ENCODE data around the gene MS4A12. TPM values are rescaled to one million over a fixed set of nuclear protein-coding genes. Genes with fewer than 3 reads are reported as not detected.
"Not testable (repeated sequence)": the region's sequence is repeated elsewhere in the genome, so short reads cannot be mapped to it uniquely, and the experiment has no call there.

MS4A12 gene, protein sequence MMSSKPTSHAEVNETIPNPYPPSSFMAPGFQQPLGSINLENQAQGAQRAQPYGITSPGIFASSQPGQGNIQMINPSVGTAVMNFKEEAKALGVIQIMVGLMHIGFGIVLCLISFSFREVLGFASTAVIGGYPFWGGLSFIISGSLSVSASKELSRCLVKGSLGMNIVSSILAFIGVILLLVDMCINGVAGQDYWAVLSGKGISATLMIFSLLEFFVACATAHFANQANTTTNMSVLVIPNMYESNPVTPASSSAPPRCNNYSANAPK
- not detected in 2 replicates for total RNA-seq

DNA sequence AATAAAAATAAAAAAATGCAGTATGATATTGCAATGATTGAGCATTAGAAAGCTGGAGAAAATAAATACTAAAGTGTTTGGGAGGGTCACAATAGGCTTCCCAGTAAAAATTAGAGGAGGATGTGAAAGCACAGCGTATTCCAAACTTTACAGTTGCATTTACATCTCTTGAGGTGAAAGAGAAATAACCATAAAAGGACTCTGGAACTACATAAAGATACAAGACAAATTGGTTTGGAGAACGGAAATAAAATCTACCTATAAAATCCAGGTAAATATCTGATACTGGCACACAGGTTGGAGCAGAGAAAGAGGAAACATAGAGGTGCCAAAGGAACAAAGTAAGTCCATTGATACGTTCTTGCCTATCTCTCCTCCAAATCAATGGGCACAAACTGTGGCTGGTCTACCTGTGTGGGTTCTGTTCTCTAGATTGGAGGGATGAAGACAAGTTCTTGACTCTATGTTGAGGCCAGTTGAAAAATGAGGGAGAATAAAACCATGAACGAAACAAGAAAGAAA is at the start of gene MS4A12:
Gene MS4A12 (plus strand): TSS at position 291 of the 522 bp plus-strand sequence. CDS start 4,541 bp downstream, outside the sequence.
- no peak for DNase-seq (ENCODE audit: low read depth in 2 of 2)

DNA sequence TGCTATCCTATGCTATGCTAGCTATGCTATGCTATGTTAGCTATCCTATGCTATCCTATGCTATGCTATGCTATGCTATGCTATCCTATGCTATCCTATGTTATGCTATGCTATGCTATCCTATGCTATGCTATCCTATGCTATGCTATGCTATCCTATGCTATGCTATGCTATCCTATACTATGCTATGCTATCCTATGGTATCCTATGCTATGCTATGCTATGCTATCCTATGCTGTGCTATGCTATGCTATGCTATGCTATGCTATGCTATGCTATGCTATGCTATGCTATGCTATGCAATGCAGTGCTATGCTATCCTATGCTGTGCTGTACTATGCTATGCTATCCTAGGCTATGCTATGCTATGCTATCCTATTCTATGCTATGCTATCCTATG is 45.5 kb upstream of the MS4A12 start:
- no peak for DNase-seq (ENCODE audit: low read depth in 2 of 2)

DNA sequence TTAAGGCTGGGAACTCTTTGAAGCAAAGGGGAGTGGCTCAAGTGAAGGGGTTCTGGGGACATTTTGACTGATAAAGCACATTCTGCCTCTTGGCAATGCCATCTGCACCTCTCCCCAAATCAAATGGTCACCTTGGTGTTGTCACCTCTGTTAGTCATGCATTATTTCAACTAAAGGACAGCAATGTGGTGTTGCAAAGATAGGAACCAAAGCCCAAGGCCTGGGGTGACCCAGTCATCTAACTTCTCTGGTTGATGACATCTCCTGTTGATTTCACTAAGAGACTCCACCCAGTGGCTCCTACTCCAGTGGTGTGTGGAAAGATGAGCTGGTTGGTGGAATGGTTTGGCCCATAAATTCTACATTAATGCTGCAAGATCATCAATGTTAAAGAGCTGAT is 44.7 kb upstream of the MS4A12 start:
- DNase-seq (ENCODE audit: low read depth in 2 of 2): no peak

DNA sequence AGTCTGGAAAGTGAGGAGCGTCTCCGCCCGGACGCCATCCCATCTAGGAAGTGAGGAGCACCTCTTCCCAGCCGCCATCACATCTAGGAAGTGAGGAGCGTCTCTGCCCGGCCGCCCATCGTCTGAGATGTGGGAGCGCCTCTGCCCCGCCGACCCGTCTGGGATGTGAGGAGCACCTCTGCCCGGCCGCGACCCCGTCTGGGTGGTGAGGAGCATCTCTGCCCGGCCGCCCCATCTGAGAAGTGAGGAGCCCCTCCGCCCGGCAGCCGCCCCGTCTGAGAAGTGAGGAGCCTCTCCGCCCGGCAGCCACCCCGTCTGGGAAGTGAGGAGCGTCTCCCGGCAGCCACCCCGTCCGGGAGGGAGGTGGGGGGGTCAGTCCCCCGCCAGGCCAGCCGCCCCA is 41.4 kb upstream of the MS4A12 start:
- not testable (repeated sequence) for DNase-seq (ENCODE audit: low read depth in 2 of 2)

DNA sequence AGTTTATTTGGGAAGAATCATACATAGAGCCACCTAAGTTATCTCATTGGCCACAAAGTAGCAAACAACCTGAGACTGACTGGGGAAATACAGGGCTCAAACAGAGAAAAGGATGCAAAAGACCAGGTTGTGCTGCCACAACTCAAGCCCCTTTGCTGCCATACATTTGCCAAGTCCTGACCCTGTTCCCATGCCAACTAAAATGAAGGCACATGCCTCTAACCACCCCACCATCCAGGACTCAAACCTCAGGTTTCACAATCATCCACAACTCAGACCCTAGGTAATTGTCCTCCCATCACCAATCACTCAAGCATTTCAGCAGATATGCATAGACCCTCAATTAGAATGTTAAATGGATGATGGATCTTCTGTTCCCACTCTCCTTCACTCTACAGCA is 38.4 kb upstream of the MS4A12 start:
- DNase-seq (ENCODE audit: low read depth in 2 of 2): no peak

DNA sequence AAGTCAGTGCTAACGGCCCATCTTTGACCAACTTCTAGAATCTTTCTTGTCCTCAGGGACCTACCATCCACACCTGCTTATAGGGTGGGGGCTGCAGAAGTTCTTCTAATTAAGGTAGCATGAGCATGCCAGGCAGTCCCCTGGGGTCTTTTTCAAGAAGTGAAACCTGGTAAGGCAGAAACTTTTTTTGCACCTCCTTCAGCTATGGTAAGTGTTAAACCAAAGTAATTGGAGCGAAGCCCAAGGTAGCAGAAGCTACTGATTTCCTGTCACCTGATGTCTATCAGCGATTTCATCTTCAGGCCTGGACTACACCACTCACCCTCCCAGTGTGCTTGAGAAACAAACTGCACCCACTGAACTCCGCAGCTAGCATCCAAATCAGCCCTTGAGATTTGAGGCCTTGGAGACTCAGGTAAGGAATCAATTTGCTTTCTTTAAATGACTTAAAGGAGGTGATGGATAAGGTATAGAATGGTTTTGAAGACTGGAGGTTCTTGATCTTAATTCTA is 37.0 kb upstream of the MS4A12 start, which contains the start of gene MS4A1:
Gene MS4A1 (plus strand): TSS at position 317 of the 512 bp plus-strand sequence. CDS start 6,528 bp downstream, outside the sequence.
- no peak for DNase-seq (ENCODE audit: low read depth in 2 of 2)

DNA sequence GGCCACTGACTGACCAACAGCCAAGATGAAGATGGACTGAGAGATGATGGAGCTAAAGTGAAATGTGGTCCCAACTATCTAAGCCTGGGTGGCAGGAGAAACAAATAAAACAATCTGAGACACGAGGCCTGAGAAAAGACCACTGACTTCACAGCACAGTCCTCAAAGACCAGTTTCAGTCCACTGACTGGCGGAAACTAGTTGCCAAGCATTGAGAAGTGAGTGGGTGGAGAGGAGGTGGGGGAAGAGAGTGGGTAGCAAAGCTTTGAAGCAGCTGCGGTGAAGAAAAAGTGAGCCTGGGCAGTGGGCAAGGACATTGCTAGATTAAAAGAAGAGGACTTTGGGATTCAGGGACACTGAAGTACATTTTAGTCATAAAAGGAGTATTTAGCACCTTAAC is 35.0 kb upstream of the MS4A12 start:
- DNase-seq (ENCODE audit: low read depth in 2 of 2): no peak

DNA sequence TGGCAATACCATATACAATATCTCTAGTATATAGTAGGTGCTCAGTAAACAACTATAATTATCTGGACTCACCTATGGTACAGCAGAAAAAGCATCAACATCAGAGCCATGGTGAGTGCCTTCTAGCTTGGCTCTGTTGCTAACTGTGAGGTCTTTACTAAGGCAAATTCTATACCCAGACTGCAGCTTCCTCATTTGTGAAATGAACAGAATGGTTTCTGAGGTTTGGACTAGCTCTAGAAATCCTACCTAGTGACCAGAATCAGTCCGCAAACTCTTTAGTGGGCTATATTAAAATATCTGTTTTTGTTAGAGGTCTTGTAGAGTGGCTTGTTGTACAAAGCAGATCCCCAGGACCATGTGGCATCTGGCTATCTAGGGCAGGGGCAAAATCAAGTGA is 33.2 kb upstream of the MS4A12 start:
- DNase-seq (ENCODE audit: low read depth in 2 of 2): no peak

DNA sequence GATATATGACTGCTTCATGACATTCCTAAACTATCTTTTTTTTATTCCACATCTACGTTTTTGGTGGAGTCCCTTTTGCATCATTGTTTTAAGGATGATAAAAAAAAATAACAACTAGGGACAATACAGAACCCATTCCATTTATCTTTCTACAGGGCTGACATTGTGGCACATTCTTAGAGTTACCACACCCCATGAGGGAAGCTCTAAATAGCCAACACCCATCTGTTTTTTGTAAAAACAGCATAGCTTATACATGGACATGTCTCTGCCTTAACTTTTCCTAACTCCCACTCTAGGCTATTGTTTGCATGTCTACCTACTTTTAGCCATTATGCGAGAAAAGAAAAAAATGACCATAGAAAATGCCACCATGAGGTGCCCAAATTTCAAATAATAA is 23.7 kb upstream of the MS4A12 start:
- no peak for DNase-seq (ENCODE audit: low read depth in 2 of 2)

DNA sequence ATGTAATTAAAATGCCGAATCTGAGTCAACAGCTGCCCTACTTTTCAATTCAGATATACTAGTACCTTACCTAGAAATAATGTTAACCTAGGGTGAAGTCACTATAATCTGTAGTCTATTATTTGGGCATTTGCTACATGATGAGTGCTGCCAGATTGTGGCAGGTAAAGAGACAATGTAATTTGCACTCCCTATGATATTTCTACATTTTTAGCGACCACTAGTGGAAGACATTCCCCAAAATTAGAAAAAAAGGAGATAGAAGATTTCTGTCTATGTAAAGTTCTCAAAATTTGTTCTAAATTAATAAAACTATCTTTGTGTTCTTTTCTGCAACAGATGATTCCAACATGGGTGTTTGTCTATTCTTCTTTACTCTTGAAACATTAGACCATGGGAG is 22.9 kb upstream of the MS4A12 start:
- no peak for DNase-seq (ENCODE audit: low read depth in 2 of 2)

DNA sequence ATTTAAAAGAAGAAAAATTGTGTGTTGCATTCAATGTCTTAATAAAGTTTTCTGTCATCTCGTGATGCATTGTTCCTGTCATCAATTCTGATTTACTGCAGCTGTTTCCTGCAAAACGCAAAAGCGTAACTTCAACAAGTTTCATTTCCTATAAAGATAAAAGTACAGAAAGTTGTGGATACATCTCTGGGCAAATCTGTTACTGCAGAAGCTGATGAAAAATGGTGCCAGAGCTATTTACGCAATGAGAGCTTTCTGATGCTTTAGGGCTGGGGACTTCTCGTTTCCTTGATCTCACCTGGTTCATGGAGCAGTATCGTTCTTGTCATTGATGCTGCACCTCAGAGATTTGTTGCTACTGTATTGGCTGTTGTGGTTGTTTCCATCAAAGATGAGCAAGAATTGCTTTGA is 15.5 kb upstream of the MS4A12 start:
- no peak for DNase-seq (ENCODE audit: low read depth in 2 of 2)

DNA sequence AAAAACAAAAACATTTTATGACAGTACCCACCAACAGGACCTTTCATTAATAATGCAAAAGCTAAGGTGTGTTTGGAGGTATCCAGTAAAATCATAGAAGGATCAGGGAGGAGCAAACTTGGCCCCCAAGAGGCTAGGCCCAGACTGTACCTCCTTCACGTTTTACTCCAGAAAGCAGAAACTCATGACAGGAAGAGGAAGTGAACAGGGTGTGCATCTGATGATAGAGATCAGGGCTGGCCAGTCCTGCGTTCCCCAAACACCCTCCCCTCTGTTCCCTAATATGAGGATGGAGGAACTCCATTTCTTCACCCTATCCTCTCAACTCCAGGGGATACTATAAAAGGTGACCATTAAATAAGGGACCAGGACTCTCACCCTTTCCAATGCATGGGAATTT is 10.2 kb upstream of the MS4A12 start:
- DNase-seq (ENCODE audit: low read depth in 2 of 2): no peak

DNA sequence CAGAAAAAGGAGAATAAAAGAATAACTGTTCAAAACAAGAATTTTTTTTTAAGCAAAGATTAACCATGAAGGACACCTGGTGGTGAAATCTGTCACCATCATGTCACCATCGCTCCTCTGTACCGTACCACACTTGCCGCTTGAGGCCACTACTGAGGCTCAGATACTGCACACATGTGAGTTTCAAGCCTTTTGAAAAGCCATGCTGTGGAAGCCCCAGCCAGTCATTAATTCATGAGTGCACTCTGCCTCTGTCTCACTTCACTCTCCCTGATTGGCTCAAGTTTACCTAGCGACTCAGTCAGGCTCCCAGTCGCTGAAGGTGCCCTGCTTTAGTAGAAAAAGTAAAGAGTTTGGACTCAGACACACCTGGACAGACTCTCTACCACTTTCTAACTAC is 6.6 kb upstream of the MS4A12 start:
- peak; percentile 1 to 33 for DNase-seq (ENCODE audit: low read depth in 2 of 2)

DNA sequence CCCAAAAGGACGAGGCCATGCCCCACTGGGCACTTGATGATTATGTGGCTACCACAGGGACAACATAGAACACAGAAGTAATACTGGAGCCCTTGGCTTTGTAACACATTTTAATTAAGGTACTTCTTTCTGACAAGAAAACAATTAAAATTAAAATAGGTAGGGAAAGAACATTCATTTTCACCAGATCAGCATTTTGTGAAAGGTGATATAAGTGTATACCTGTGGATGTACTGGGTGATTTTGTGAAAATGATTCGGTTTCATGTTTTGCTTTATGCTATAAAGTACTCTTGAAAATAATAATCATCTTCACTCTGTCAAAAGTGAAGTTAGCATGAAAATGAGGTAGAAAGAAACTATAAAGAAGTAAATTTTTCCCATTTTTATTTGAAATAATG is 876 bp downstream of the MS4A12 start:
- DNase-seq (ENCODE audit: low read depth in 2 of 2): no peak

DNA sequence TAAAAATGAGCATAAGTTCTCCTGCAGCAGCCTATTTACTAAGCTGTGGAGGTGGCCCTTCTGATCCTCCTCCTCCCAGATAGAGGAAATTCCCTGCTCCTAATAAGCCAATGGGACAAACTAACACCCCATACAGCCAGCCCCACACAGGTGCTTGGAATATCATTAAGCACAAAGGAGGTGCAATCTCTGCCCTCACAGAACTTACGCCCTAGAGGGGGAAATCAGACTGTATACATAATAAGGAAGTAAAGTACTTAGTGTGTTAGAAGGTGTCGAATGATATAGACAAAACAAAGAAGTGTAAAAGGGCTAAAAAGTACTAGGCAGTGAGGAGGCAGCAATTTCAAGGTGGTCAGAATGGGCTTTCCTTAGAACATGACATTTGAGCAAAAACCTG is 5.8 kb downstream of the MS4A12 start:
- no peak for DNase-seq (ENCODE audit: low read depth in 2 of 2)

DNA sequence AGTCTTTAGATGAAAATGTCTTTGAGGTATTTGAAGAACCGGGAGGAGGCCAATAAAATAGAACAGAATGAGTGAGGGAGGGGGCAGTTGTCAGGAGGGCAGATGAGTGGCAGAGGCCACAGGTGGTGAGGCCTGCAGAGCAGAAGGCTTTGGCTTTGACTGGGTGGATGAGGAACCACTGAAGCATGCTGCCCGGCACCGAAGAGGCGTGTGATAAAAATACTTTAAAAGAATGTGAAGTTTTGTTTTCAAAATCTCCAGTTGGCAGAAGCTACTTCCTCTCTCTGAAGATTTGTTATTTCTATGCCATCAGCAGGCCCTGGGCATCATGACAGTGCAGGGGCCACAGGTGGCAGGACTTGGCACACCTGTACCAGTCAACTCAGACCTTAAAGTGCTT is 6.3 kb downstream of the MS4A12 start:
- DNase-seq (ENCODE audit: low read depth in 2 of 2): no peak

DNA sequence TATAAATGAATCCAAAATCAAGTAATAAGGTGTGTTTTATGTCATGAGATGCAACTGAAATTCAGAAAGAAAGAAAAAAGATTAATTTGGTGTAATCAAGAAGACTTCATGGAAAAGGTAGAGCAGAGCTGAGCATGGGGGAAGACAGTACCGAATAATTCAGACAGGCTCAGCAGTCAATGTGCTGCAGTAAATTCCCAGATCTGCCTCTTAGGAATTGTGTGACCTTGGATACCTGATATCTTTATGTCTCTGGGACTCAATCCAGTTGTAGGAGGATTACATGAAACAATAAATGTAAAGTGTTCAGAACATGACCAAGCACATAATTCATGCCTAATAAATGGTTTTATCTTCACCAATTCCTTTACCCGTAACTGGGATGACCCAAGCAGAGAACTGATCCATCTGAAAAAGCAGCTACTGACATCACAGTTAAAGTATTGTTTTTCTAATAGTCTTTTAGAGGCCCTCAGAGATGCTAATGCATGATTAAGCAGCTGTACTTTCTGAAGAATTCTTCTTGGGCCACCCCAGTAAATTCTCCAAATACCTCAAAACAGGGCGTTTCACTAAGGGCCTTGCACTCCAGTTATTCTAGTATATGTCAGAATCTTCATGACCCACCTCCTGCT is 7.8 kb downstream of the MS4A12 start:
- DNase-seq (ENCODE audit: low read depth in 2 of 2): no peak

DNA sequence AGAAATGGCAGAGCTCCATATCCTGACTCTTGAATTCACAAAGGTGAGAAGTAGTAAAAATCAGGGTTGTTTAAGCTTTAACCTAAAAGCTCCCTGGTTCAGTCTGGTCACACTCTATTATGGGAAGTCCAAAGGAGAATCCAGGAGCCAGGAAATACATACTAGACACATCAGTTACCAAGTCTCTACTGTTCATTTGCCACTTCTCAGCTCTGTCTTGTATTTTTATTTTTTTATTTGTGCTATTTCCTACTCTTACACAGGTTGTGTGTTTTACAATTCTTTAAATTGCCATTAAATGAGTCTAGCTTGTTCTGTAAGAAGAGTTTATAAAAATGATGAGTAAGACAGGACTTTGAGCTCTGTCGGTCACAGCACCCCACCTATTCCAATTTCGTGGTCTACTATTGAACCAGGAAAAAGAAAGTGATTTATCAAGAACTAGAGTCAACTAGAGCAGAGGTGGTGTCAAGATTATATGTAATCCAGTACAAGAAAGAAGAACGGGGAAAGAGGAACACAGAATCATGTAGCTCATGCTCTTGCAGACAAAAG is 9.7 kb downstream of the MS4A12 start:
- no peak for DNase-seq (ENCODE audit: low read depth in 2 of 2)

DNA sequence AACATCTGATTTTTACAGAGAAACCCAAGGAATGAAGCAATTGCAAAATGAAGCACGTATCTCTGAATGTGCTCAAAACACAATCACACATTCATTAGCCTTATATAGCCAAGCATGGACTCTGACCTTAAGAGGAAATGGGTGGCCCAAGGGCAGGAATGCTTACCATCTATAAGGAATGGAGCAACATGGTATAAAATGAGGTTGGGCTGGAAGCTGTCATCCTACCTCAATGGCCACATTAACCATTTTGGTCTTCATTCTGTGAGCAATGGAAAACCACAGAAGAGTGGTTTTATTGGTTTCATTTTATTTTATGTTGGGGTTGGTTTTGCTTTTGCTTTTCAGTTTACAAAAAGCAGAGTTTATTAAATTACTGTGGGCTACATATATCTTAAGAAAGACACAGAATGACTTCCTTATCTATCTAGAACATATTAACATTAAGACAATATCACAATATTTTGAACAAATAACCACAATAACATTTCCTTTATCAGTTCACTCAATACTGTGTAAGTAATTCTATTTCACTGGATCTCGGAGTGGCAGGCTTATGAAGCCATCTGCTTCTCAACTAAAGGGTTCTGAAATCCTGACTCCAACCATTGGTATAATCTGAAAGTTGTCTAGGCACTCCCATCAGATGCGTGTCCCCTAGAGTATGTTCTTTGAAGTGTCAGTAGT is 11.8 kb downstream of the MS4A12 start:
- DNase-seq (ENCODE audit: low read depth in 2 of 2): no peak

DNA sequence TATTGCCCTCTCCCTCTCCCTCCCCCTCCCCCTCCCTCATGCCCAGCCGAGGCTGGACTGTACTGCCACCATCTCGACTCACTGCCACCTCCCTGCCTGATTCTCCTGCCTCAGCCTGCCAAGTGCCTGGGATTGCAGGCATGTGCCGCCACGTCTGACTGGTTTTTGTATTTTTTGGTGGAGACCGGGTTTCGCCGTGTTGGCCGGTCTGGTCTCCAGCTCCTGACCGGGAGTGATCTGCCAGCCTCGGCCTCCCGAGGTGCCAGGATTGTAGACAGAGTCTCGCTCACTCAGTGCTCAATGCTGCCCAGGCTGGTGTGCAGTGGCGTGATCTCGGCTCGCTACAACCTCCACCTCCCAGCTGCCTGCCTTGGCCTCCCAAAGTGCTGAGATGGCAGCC is 17.0 kb downstream of the MS4A12 start:
- not testable (repeated sequence) for DNase-seq (ENCODE audit: low read depth in 2 of 2)

DNA sequence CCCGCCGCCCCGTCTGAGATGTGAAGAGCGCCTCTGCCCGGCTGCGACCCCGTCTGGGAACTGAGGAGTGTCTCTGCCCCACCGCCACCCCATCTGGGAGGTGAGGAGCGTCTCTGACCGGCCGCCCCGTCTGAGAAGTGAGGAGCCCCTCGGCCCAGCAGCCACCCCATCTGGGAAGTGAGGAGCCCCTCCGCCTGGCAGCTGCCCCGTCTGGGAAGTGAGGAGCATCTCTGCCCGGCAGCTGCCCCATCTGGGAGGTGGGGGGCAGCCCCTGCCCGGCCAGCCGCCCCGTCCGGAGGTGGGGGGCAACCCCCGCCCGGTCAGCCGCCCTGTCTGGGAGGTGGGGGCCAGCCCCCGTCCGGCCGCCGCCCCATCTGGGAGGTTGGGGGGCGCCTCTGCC is 17.6 kb downstream of the MS4A12 start:
- not testable (repeated sequence) for DNase-seq (ENCODE audit: low read depth in 2 of 2)

DNA sequence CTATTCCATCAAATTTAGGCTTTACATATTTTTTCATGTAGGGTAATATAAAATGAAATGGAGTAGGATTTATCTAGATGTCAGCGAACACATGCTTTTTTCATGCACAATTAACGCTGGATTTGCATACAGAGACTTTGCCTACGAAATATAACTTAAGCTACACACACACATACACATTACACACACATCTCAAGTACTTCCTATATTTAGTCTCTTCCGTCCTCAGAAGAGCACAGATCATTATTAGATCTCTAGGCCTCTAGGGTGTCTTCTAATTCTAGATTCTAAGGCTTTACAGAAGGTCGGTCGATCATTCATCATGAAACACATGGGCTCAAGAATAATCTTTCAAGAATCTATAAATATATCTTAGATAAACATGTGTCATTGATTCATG is 18.8 kb downstream of the MS4A12 start:
- no peak for DNase-seq (ENCODE audit: low read depth in 2 of 2)

Measured in lung microvascular endothelial cell (primary cell).